HG03045 (cell line): ENCODE data around the gene DISC1.
"Not testable (repeated sequence)": the region's sequence is repeated elsewhere in the genome, so short reads cannot be mapped to it uniquely, and the experiment has no call there.

Experiments
- ATAC-seq: cut with Tn5 transposase; IDR thresholded peaks from one replicate; pipeline ENCODE4 v1.9.1; 2021; ENCODE audit warnings: mild to moderate bottlenecking, moderate library complexity; ENCODE audit not compliant: unreplicated experiment

Gene DISC1

DNA sequence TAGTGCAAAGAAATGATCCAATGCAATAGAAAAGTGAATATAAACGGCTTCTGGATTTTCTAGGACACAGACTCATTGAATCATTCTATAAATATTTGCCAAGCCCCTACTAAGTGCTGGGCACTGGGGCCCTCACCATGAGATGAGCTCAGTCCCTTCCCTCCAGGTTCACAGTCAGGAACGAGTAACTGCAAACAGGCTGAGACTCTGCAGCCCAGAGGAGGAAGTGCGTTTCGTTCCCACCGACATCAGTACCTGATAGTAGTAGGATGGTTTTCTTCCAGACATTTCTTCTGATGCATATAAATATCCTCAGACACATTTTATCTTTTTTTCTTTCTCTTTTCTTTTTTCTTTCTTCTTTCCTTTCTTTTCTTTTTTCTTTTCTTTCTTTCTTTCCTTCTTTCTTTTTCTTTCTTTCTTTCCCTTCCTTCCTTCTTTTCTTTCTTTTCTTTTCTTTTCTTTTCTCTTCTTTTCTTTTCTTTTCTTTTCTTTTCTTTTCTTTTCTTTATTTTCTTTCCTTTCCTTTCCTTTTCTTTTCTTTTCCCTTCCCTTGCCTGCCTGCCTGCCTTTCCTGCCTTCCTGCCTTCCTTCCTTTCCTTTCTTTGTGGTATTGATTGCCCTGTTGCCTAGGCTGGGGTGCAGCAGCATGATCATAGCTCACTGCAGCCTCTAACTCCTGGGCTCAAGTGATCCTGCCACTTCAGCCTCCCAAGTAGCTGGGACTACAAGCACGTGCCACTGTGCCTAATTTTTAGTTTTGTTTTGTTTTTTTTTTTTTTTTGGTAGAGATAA, 135.4 kb downstream of the DISC1 start:
- no peak for ATAC-seq

GRCh38 chr1:231763456-231763855, 136.9 kb downstream of the DISC1 start:
- ATAC-seq = no peak

GRCh38 chr1:231765825-231766224, 139.2 kb downstream of the DISC1 start:
- ATAC-seq = not testable (repeated sequence)

GRCh38 chr1:231767471-231767870, 140.9 kb downstream of the DISC1 start:
- no peak for ATAC-seq

DNA sequence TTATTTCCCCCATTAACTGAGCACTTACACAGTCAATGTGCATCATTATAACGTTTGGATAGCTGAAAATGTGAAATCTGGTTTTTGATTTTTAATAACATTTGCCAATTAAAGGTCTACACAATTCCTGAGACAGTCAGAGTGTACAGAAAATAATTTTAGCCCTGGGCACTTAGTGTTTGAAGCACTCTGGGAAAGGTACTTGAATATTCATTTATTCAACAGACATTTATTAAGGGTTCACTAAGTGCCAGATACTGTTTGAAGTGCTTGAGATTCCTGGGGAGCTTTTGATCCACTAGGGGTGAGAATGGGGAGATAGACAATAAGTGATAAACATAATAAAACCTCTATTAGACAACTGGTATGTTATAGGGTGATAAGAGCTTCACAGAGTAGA, 141.8 kb downstream of the DISC1 start:
- no peak for ATAC-seq

GRCh38 chr1:231770506-231771175, 144.1 kb downstream of the DISC1 start:
- ATAC-seq = no peak

- ATAC-seq = no peak
Observed at GRCh38 chr1:231774719-231775335, 148.2 kb downstream of the DISC1 start.

- ATAC-seq = no peak
Observed at GRCh38 chr1:231776010-231776756, 149.6 kb downstream of the DISC1 start.

GRCh38 chr1:231776757-231777062, 150.1 kb downstream of the DISC1 start:
- no peak for ATAC-seq

DNA sequence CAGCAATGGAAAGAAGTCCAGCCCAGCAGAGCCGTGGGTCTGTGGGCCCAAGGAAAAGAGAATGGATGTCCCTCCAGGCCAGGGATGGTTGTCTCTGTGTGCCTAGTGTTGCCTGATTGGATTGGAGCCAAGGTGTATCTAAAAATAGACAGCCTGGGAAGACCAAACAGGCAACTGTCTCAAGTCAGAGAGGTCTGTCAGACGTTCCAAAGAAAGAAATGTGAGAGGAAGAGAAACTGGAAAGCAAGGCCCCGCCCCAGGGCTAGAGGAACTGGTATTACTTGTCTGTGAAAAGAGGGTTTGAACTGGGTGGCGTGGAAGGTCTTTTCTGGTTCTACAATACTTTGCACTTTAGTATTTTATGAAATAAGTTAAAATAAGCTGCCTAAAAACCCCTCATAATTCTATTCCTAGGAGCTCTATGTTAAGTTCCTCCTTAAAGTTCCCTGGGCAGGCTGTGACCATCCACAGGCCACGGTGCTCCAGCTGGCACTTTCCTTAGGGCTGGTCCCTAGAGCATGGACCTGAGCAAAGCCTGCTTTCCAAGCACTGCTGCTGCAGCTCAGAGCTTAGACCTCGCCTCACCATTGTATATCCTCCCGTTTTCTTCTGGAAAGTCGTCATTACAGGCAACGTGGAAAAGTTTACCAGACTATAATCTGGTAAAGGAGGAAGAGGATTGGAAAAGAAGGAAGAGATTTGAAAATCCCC, 151.6 kb downstream of the DISC1 start:
- ATAC-seq = no peak

DNA sequence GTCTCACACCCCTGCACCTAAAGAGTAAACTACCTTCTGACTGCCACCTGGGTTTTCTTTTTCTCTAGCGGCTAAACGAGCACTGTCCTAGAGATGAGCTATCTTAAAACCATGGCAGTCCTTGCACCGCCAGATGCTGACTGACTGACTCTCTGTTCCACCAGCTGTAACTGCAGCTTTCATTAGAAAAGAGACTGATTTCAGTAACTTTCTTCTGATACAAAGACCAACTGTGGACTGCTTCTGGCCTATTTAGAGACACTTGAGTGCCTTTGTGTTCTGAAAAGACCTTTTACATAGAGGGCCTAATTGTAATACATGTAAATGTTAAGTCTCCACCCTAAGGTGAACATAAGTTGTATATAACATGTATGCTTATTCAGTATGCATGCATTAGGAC, 152.5 kb downstream of the DISC1 start:
- ATAC-seq = no peak

GRCh38 chr1:231781892-231782291, 155.3 kb downstream of the DISC1 start:
- no peak for ATAC-seq

GRCh38 chr1:231785073-231785472, 158.5 kb downstream of the DISC1 start:
- ATAC-seq = not testable (repeated sequence)

- no peak for ATAC-seq
Observed at GRCh38 chr1:231786126-231786525, 159.5 kb downstream of the DISC1 start.

DNA sequence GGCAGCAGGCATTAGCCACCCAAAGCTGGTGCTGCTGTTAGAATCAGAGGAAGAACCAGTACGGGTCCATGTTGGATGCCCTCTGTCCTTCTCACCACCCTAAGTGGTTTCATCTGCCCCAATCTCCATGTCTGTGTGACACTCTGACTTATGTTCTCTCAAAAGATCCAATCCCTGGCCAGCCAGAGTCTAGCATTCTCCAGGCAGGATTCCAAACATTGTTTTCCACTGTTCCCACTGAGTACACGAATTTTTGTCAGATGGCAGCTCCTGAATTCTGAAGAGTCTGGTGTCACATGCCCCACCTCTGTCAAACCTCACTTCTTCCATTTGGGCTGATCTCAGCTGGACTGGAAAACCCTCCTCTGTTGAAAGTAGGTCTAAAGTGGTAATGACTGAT, 166.0 kb downstream of the DISC1 start:
- ATAC-seq = no peak

GRCh38 chr1:231793893-231794292, 167.3 kb downstream of the DISC1 start:
- no peak for ATAC-seq

DNA sequence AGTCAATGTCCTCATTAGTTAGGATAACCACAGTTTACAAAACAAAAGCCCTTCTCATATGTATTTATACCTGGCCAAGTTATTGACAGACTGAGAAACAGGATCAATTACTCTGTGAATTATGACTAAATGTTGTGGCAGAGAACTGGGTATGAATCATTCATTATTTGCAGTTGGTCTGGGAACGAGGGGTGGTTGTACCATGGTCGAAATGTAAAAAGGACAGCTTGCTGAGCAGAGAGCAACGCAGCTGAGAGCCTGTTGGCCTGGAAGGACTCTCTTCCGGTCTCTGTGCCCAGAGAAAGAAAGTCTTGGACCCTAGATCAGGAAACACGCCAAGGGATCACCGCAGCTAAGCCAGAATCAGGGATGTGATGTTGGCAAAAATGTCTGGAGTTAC, 169.6 kb downstream of the DISC1 start:
- no peak for ATAC-seq

GRCh38 chr1:231799363-231799986, 172.9 kb downstream of the DISC1 start:
- ATAC-seq = no peak

DNA sequence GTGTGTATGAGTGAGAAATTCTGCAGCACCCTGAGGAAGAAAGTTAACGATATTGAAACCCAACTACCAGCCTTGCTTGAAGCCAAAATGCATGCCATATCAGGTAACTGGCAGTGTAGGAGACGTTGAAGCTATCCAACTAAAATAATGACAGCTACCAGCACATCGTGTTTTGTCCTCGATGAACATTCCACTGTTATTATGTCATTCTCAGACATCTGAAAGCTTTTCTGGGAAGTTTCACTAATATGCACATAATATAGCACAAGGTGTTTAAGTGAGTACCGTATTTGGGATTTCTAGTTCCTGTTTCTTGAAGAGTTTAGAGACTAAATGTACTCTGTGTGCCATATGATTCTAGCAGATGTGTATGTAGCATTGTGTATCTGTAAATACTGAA, 173.5 kb downstream of the DISC1 start:
- no peak for ATAC-seq

DNA sequence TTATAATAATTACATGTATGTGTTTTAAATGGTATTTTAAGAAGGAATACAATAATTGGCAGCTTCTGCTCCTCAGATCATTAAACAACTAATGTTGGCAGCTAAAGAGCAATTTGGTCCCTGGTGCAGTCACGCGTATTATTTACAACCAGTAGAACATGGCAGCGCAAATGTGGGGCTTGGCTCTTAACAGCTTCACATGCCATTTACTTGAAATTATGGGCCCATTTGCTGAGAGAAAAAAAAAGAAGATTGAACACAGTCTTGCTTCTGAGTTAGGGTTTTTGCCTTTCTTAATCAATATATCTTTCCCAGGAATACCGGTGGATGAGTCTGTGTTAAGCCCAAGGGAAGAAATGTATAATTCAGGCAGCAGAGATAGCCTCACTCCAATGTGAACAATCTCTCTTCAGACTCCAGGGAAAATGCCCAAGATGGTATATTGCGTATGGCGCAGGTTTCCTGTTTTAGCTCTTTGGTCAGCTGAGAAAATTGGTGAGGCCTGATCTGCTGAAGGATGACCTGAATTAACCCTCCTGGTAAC, 174.5 kb downstream of the DISC1 start:
- no peak for ATAC-seq
